Measurements from ENCODE around the gene TRIM65. TPM values are rescaled to one million over a fixed set of nuclear protein-coding genes. Genes with fewer than 3 reads are reported as not detected.

The TRIM65 gene
- total and polyA plus RNA-seq, 2 of the 13 experiments (the other 11 are each of a cell fraction or from before 2014, with no cell fraction given), result 10.3 to 22.4 TPM

DNA sequence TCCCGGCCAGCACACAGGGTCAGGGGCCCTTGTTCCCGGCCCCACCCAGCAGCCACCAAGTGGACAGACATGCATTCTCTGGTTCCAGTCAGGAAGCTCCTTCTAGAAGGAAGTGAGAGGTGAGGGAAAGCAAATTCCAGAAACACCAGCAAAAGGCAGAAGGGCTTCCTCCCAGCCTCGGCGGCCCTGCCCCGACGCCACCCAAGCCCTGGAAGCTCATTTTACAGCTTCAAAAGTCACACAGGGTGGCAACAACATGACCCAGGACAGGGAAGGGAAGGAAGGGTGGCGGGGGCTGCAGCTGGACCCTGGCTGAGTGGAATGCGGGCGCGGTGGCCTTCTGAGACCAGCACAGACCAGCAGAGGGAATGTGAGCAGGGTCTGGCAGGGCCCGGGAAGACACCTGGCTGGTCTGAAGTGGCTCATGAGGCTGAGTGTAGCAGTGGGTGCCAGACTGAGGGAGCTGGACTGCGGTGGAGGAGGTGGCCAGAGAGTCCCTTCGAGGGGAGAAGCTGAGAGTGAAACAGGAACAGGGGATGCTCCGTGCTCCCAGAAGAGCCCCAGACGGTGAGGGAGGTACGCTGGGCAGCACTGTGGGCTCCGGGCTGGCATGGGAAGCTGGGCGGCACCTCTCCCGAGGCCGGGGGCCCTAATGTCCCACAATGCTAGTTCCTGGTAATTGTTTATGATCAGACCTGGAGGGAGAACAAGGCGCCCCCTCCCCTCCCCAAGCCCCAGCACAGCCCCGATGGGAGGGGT lies 50.6 kb downstream of the TRIM65 start:
- ChIA-PET CTCF (ENCODE audit: low intra/inter-chr PET ratio, low total read pairs) (interaction anchor here (3.0 kb wide), 1 partner anchor 15 kb away, joined by 7 read pairs; no protein-coding TSS in a partner anchor), POLR2A (interaction anchor here (0.7 to 7.7 kb wide), 26 partner anchors 10 to 154 kb away, joined by 3 to 229 read pairs (median 13); partner anchors contain the start of genes CDK3, GALK1, MRPL38 and TRIM47)
- Histone ChIP-seq H3K9me3 (ENCODE audit: low read length) (no peaks in the 10 kb centered on the region), H3K4me1 (ENCODE audit: insufficient read depth, low read length) (peaks cover 70% of the 10 kb centered on the region), H2AFZ (ENCODE audit: low read length) (no peak overlapping the region), H3K4me3 (replicated peaks in 1 of 3; ENCODE audit: insufficient read depth in 1 of 3, low read depth in 2 of 3, low read length in 3 of 3) (peak overlapping the region in 1 of 3 experiments; percentile 19; a peak in 1 of 6 replicates), H3K4me2 (ENCODE audit: low read depth, low read length) (peak overlapping the region; percentile 96), H3K9ac (ENCODE audit: insufficient read depth, low read depth, low read length) (peak overlapping the region; percentile 11; the same call in 1 of the 2 replicates), H3K27ac (ENCODE audit: extremely low read length, insufficient read depth, low read length) (peak overlapping the region; percentile 69), H3K36me3 (replicated peaks in 1 of 2; ENCODE audit: control insufficient read depth in 1 of 2, insufficient read depth in 2 of 2, low read length in 2 of 2) (peaks cover 7 to 30% of the 10 kb centered on the region in 2 experiments), H4K20me1 (ENCODE audit: insufficient read depth, low read length) (0 out of 2 replicates have a peak, but pooled peaks cover 2% of the 10 kb centered on the region), H3K79me2 (ENCODE audit: insufficient read depth, low read length) (no peaks in the 10 kb centered on the region), H3K27me3 (ENCODE audit: control insufficient read depth in 1 of 2, insufficient read depth in 2 of 2, low read length in 2 of 2) (no peaks in the 10 kb centered on the region)
- ATAC-seq (no peak), DNase-seq (ENCODE audit: low spot score) (no peak), FAIRE-seq (no peak)
- intact Hi-C loops (cut with micrococcal nuclease; ENCODE audit: unreplicated experiment) (loop anchor here (2.0 kb wide), 1 partner anchor 67 kb away; a partner anchor contains a TSS), in situ Hi-C loops (cut with HindIII; ENCODE audit: extremely low pct_ligation_motif_present, low pct_unique_long_range_greater_than_20kb) (no loop called here)
- TSS peak; percentile 24 for BruUV-seq (replicated peaks)
- 80% methylated on average over 22 of the region's 22 CpGs for WGBS (ENCODE audit: low lambda C conversion rate)
- TF ChIP-seq KLF16 (CRISPR knock-in tag; IDR thresholded peaks at IDR 0.05) (0 out of 4 replicates have a peak, but pooled peaks of 1 of the 2 experiments have one; percentile 14), ZNF335 (CRISPR knock-in tag; IDR thresholded peaks at IDR 0.05) (peak; percentile 6; the same call in 1 of the 2 replicates), JDP2 (CRISPR knock-in tag; IDR thresholded peaks at IDR 0.05; ENCODE audit: borderline replicate concordance) (no peak), SRSF1 (optimal IDR thresholded peaks at IDR 0.05; ENCODE audit: low read depth, low read length) (peak; percentile 4), AGO2 (optimal IDR thresholded peaks at IDR 0.05; ENCODE audit: low read depth, low read length) (peak; percentile 7), DR1 (CRISPR knock-in tag; IDR thresholded peaks at IDR 0.05) (0 out of 2 replicates have a peak, but pooled peaks have one; percentile 2), HOXA3 (CRISPR knock-in tag; IDR thresholded peaks at IDR 0.05) (0 out of 2 replicates have a peak, but pooled peaks have one; percentile 13), ZC3H13 (CRISPR knock-in tag; IDR thresholded peaks at IDR 0.05) (peak; percentile 34; the same call in 1 of the 2 replicates)
- TF ChIP-seq, protein P1, sequence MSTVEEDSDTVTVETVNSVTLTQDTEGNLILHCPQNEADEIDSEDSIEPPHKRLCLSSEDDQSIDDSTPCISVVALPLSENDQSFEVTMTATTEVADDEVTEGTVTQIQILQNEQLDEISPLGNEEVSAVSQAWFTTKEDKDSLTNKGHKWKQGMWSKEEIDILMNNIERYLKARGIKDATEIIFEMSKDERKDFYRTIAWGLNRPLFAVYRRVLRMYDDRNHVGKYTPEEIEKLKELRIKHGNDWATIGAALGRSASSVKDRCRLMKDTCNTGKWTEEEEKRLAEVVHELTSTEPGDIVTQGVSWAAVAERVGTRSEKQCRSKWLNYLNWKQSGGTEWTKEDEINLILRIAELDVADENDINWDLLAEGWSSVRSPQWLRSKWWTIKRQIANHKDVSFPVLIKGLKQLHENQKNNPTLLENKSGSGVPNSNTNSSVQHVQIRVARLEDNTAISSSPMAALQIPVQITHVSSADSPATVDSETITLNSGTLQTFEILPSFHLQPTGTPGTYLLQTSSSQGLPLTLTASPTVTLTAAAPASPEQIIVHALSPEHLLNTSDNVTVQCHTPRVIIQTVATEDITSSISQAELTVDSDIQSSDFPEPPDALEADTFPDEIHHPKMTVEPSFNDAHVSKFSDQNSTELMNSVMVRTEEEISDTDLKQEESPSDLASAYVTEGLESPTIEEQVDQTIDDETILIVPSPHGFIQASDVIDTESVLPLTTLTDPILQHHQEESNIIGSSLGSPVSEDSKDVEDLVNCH (CRISPR knock-in tag; IDR thresholded peaks at IDR 0.05), result no peak
- TF ChIP-seq, protein P2, sequence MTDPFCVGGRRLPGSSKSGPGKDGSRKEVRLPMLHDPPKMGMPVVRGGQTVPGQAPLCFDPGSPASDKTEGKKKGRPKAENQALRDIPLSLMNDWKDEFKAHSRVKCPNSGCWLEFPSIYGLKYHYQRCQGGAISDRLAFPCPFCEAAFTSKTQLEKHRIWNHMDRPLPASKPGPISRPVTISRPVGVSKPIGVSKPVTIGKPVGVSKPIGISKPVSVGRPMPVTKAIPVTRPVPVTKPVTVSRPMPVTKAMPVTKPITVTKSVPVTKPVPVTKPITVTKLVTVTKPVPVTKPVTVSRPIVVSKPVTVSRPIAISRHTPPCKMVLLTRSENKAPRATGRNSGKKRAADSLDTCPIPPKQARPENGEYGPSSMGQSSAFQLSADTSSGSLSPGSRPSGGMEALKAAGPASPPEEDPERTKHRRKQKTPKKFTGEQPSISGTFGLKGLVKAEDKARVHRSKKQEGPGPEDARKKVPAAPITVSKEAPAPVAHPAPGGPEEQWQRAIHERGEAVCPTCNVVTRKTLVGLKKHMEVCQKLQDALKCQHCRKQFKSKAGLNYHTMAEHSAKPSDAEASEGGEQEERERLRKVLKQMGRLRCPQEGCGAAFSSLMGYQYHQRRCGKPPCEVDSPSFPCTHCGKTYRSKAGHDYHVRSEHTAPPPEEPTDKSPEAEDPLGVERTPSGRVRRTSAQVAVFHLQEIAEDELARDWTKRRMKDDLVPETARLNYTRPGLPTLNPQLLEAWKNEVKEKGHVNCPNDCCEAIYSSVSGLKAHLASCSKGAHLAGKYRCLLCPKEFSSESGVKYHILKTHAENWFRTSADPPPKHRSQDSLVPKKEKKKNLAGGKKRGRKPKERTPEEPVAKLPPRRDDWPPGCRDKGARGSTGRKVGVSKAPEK (CRISPR knock-in tag; IDR thresholded peaks at IDR 0.05; ENCODE audit: borderline replicate concordance), result 0 out of 2 replicates have a peak, but pooled peaks have one; percentile 9
- TF ChIP-seq, protein P3, sequence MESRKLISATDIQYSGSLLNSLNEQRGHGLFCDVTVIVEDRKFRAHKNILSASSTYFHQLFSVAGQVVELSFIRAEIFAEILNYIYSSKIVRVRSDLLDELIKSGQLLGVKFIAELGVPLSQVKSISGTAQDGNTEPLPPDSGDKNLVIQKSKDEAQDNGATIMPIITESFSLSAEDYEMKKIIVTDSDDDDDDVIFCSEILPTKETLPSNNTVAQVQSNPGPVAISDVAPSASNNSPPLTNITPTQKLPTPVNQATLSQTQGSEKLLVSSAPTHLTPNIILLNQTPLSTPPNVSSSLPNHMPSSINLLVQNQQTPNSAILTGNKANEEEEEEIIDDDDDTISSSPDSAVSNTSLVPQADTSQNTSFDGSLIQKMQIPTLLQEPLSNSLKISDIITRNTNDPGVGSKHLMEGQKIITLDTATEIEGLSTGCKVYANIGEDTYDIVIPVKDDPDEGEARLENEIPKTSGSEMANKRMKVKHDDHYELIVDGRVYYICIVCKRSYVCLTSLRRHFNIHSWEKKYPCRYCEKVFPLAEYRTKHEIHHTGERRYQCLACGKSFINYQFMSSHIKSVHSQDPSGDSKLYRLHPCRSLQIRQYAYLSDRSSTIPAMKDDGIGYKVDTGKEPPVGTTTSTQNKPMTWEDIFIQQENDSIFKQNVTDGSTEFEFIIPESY (CRISPR knock-in tag; IDR thresholded peaks at IDR 0.05), result peak; percentile 68; the same call in 1 of the 2 replicates

Measured in HepG2 (cell line).